NOMO-1 (cell line): ENCODE data around the gene COL13A1.

ENCODE experiments used
- DNase-seq, 2 experiments: peaks; one replicate each; lab custom pipeline; 2025; ENCODE audit not compliant: unreplicated experiment in 2 of 2; lab: John Stamatoyannopoulos, UW

Gene COL13A1

DNA sequence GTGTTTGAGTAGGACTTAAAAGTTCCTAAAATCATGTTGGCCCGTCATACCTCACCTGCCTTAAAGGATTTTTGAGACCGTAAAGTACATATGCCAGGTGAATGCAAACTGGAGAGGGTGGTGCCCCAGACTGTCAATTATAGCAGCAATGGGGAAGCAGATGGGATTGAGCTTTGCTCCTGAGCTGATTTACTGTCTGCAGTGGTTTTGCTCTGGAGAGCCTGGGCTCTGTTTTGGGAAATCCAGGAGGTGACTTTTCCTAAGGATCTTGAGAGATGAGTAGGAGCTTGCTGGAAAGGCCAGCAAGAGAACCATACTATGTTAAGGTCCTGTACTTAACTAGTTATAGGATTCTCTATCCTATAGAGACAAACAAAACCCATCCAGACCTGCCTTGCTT is 43.0 kb downstream of the COL13A1 start:
- no peak for DNase-seq

DNA sequence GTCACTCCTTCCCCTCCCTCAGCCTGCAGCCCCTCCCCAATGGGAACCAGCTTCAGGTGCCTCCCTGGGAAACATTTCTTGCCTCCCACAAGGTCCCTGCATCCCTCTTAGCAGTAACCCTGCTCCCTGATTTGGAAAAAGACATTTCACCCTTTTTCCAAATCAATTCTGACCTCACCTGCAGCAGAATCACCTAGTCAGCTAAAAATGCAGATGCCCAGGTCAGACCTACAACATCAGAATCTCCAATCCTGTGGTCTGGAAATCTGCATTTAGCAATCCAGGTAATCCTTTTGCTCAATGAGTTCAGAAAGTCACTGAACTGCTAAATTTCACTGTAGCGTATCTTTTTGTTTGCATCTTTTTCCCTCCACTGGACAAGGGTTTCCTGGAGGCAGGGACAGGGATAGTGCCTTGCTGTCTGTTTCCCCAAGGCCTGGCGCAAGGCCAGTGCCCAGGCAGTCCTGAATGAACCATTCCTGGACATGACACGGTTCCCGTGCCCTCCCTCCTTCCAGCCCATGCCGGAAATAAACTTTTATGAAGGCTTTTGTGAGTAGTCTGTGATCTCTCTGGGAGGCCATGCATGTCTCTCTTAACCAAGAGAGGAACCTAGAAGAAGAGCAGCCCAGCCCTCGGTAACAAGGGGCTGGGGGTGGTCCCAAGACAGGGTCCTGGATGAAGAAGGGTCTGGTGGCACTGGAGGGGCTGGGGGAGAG is 44.0 kb downstream of the COL13A1 start:
- DNase-seq = no peak

DNA sequence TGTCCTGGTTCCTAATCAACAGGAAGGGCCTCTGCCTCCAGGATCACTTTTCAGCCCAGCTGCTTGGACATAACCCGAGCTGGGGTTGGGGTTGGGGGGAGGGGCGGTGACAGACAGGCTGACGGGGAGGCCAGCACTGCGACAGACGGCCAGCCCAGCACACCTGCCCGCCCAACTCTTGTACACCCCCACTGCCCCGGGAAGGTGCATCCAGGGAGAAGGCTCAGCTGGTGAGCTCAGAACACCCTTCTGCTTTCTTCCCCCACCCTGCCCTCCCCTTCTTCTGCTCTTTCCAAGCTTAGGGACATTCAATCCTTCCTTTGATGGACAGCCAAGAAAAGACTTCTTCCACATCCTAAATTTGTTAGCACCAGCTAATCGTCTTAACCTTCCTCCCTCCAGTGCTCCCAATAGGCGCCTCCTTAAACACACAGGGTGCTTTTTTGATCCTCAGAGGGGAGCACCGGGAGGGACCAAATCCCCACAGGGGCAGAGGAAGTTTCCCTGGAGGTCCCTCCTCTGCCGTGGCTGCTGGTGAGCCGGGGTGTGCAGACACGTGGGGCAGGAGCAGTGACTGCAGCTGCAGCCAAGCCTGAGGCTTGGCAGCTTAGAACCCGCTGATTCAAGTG is 44.7 kb downstream of the COL13A1 start:
- DNase-seq = no peak

DNA sequence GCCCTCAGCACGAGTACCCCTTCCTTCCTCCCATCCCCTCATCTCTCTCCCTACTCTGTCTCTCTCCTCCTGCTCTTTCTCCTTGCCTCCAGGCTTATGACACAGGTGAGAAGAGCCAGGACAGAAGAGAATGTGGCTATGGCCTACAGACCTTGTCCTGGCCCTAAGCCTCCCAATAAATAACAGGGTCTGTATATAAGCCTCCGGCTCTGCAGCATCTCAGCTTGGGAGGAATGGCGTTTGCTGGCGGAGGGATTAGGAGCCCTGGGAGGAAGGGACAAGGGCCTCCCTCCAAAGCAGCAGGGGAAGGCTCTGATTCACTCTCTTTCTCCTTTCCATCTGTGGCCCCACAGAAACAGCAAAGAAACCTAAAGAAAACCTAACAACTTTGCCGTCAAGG is 45.8 kb downstream of the COL13A1 start:
- no peak for DNase-seq

GRCh38 chr10:69847883-69848282 is 46.2 kb downstream of the COL13A1 start:
- no peak for DNase-seq

DNA sequence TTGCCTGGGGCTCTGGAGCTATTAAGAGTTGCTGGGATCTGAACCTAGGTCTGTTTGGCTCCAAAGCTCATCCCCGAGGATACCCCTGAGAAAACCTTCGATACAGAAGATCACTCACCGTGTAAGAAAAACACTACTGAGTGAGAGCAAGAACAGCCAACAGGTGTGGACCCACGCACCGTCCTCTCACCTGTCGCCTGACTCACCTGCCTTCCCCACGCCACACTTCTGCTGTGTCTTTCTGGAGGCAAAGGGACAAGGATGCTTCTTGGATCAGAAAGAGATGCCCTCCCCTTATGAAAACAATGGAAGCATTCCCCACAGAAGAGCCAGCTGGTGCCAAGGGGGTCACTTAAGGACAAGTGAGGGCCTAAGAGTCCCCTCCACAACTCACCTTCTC is 46.7 kb downstream of the COL13A1 start:
- DNase-seq = no peak

GRCh38 chr10:69849825-69850224 is 48.1 kb downstream of the COL13A1 start:
- no peak for DNase-seq

DNA sequence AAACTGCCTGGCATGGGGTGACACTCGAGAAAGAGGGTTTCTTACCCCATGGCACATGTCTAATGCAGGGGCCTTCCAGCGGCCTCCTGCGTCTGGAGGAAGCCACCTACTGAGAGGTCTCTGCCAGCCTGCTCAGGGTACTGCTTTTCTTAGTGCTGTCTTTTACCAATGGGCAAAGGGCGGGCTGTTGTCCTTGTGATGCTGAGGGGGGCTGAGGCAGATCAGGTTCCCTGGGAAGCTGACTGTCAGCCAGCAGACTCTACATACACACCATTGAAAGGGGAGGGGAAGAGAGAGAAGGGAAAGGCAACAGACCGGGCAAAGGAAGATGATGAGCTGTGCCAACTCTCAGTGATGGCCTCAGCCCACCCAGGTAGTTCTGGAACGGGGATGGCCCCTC is 48.7 kb downstream of the COL13A1 start:
- no peak for DNase-seq

- DNase-seq = no peak
These were observed 49.6 kb downstream of the COL13A1 start for GRCh38 chr10:69851306-69851705.

- no peak for DNase-seq
These were observed 51.4 kb downstream of the COL13A1 start for GRCh38 chr10:69853064-69853463.

DNA sequence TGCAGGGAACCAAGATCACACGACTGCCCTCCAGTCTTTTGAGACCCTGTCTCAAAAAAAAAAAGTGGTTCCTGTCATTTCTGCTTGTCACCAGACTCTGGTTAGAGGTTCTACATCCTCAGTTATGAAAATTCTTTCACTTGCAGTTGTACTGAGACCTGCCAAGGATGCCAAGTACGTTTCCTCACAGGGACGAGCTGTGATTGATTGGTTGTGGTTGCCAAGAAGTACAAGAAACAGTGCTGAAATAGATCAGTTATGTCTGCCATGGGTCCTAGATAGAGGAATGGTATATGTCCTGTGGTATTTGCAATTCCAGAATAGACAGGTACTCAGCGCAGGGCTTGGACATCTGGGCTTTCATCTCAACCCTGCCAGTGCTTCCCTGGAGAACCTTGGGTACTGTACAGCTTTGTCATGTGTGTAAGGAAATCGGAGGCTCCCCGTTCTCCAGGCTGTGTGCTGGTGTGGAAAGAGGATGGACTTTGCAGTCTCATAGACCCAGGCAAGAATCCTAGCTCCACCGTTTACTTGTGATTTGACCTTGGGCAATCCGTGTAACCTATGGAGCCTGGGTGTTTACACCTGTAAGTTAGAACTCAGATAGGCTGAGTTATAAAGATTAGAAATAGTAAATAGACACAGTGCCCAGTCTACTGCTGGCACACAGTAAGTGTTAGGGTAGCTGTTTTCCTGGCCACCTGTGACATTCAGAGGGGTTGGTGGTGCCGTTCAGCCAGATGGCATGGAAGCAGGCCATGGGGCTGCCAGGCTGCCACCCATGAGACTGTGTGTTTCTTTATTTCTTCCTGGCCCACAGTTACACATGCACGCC is 53.0 kb downstream of the COL13A1 start:
- no peak for DNase-seq

GRCh38 chr10:69855346-69856111 is 53.8 kb downstream of the COL13A1 start:
- DNase-seq = no peak

DNA sequence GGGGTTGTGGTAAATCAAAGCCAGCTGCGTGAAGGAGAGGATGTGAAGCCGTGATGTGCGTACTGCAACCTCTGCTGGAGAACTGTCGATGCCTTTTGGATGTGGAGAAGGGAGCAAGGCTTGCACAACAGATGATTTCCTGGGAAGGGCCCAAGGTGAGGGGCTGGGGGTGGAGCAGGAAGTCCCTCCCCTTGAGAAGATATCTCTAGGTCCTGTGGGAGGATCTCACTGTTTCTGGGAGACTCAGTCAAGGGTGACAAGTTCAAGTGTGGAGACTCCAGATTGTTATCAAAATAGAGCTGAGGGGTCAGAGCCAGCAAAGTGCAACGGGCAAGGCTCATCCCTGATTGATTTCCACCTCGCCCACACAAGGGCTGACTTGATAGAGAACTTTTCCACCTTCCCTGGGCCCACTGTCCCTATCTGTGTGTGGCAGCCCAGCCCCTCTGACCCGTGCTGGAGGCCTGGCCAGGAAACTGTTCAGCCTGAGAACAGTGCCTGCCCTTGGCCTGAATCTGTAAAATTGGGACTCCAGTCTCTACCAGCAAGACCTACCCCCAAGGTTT is 55.0 kb downstream of the COL13A1 start:
- no peak for DNase-seq

DNA sequence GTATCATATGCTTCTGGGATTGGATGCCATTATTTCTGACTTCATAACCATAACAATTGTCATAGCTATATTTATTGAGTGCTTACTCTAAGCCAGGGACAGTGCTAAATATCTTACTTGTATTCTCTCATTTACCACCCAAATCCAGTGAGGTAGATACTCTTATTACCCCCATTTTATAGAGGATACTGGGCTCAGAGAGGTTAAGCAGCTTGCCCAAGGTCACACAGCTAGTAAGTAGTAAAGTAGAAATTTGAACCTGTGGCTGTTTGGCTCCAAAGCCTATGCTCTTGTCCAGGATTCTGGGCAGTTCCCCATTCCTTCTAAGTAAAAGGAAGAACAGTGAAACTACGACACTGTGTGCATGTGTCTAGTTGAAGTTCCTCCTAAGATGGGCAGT is 56.5 kb downstream of the COL13A1 start:
- DNase-seq = peak in 1 of 2 experiments; percentile 0

- no peak for DNase-seq
These were observed 58.6 kb downstream of the COL13A1 start for GRCh38 chr10:69860271-69860670.

DNA sequence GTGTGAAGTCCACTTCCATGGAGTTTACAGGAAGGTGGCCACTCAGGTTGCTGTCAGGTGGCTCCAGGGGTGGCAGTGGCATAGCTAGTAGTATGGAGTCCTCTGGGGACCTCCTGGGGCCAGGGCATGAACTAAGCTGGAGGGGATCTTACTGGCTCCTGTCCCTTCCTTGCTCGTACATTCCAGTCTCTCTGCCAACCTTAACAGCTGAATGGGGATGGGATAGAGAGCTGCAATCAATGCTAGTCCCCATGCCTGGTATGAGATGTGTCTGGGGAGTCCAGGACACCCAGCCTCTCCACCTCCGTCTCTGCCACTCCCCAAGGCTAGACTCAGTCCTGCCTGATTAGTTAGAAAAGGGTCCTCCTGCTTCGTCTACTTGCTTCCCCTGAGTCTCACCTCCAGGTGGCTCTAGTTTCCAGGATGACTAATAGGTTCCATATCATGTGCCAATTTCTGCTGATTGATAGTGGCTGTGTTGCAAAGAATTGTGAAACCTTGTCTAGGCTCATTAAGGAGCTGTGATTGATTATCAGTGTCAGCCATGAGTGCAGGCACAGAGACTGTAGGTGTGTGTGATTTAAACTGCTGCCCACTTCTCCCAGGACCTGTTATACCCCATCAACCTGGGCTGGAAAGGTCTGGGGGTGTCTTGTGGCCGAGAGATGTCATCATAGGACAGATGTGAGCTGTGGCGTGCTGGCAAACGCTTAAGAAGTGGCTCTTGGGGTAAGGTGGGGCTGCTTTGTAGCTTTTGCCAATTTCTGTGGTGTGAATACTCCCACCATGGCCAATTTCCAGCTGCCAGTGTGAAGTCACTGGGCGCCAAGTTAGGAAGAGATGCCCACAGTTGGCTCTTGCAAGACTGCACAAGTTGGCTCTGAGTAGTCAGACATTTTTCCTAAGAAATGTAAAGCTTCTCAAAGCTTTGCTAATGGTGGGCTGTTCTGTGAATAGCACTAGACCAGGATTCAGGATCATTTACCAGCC is 59.8 kb downstream of the COL13A1 start:
- DNase-seq = peak in 1 of 2 experiments; percentile 38

GRCh38 chr10:69862882-69863530 is 61.3 kb downstream of the COL13A1 start:
- no peak for DNase-seq

- no peak for DNase-seq
These were observed 61.9 kb downstream of the COL13A1 start for GRCh38 chr10:69863580-69863979.

DNA sequence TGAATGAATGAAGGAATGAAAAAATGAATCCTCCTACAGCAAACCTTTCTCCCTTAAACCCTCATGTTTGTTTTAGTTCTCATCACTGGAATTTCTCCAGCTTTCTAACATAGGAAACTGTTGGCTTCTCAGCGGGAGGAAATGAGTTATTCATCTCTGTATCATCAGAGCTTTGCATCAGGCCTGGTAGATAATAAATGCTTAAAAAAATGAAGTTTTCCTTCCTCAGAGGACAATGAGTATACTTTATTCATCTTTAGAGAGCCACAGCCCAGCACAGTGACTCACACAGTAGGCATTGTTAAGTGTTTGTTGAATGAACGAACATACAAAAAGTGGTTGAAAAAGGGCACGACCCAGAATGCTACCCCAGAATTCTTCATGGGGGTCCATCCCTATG is 62.6 kb downstream of the COL13A1 start:
- DNase-seq = no peak
